NCI-H1105 treated with DMSO at 0.1 percent for 48 hours (cell line): ENCODE results near the gene CCDC158.
"Not testable (repeated sequence)": the region's sequence is repeated elsewhere in the genome, so short reads cannot be mapped to it uniquely, and the experiment has no call there.

Source experiments
- DNase-seq: peaks from one replicate; lab custom pipeline; 2025; lab: John Stamatoyannopoulos, UW

CCDC158 gene

GRCh38 chr4:76373919-76374552 lies 46.9 kb downstream of the CCDC158 start:
- no peak for DNase-seq

GRCh38 chr4:76366737-76367136 lies 54.2 kb downstream of the CCDC158 start:
- no peak for DNase-seq

- no peak for DNase-seq
Observed at GRCh38 chr4:76365636-76366035, 55.3 kb downstream of the CCDC158 start.

GRCh38 chr4:76364763-76365162 lies 56.2 kb downstream of the CCDC158 start:
- no peak for DNase-seq

GRCh38 chr4:76363556-76364290 lies 57.2 kb downstream of the CCDC158 start:
- DNase-seq: no peak

- DNase-seq: no peak
Observed at GRCh38 chr4:76361689-76362412, 59.1 kb downstream of the CCDC158 start.

GRCh38 chr4:76359881-76360466 lies 61.0 kb downstream of the CCDC158 start:
- not testable (repeated sequence) for DNase-seq

- DNase-seq: no peak
Observed at GRCh38 chr4:76357981-76358380, 63.0 kb downstream of the CCDC158 start.

- no peak for DNase-seq
Observed at GRCh38 chr4:76354517-76355473, 66.1 kb downstream of the CCDC158 start.

GRCh38 chr4:76342803-76343202 lies 78.1 kb downstream of the CCDC158 start:
- no peak for DNase-seq

- DNase-seq: no peak
Observed at GRCh38 chr4:76342191-76342590, 78.8 kb downstream of the CCDC158 start.

GRCh38 chr4:76341063-76341462 lies 79.9 kb downstream of the CCDC158 start:
- no peak for DNase-seq

GRCh38 chr4:76339364-76339763 lies 81.6 kb downstream of the CCDC158 start:
- DNase-seq: no peak

GRCh38 chr4:76334885-76335284 lies 86.1 kb downstream of the CCDC158 start:
- no peak for DNase-seq

- DNase-seq: peak; percentile 2
Observed at GRCh38 chr4:76326515-76326914, 94.4 kb downstream of the CCDC158 start.

GRCh38 chr4:76325072-76325471 lies 95.9 kb downstream of the CCDC158 start:
- DNase-seq: no peak

GRCh38 chr4:76322236-76322635 lies 98.7 kb downstream of the CCDC158 start:
- no peak for DNase-seq

- DNase-seq: no peak
Observed at GRCh38 chr4:76316131-76316530, 104.8 kb downstream of the CCDC158 start.

GRCh38 chr4:76315267-76315918 lies 105.5 kb downstream of the CCDC158 start:
- no peak for DNase-seq

GRCh38 chr4:76313547-76313946 lies 107.4 kb downstream of the CCDC158 start:
- no peak for DNase-seq

GRCh38 chr4:76312457-76312856 lies 108.5 kb downstream of the CCDC158 start:
- DNase-seq: no peak
